PC-9 (cell line): ENCODE data around the gene SAMHD1. TPM values are rescaled to one million over a fixed set of nuclear protein-coding genes. Genes with fewer than 3 reads are reported as not detected.

Source experiments
- BruUV-seq: library from RNA; stranded (reverse); fragments of 400-500 nt; replicated peaks from 2 replicates; lab custom pipeline; 2021; lab: Mats Ljungman, UMichigan
- CTCF ChIA-PET: fragments of 300-600 bp; sonication (Branson Sonifier 250); formaldehyde crosslinking; loops from one replicate; lab custom pipeline; 2022; ENCODE audit warnings: antibody characterized with exemption; lab: Charles Lee
- POLR2A ChIA-PET: fragments of 300-600 bp; sonication (Branson Sonifier 250); formaldehyde crosslinking; loops from one replicate; lab custom pipeline; 2022; ENCODE audit warnings: antibody characterized with exemption; ENCODE audit not compliant: unreplicated experiment; lab: Charles Lee
- DNase-seq, 2 experiments: peaks; one replicate each; pipeline versions ENCODE4 v3.0.0 to v3.0.0-alpha.2; 2015 to 2022; ENCODE audit warnings: mixed read lengths in 1 of 2
- H2AFZ ChIP-seq: fragments of 200-600 bp; sonication (generic); 2 replicates; pipeline ENCODE4 v1.8.1; 2017; ENCODE audit warnings: antibody characterized with exemption
- H3F3A ChIP-seq: fragments of 200-600 bp; sonication (generic); 2 replicates; pipeline ENCODE4 v1.8.1; 2017; ENCODE audit warnings: antibody characterized with exemption, mild to moderate bottlenecking, low read depth; ENCODE audit not compliant: insufficient read depth
- H3K27ac ChIP-seq: fragments of 200-600 bp; sonication (generic); 2 replicates; pipeline ENCODE4 v1.6.1; 2016; ENCODE audit warnings: mixed run types
- H3K27me3 ChIP-seq: fragments of 200-600 bp; sonication (generic); 2 replicates; pipeline ENCODE4 v1.6.1; 2016; ENCODE audit warnings: low read depth, mixed run types; ENCODE audit not compliant: insufficient read depth
- H3K36me3 ChIP-seq: fragments of 200-600 bp; sonication (generic); 2 replicates; pipeline ENCODE4 v1.6.1; 2016; ENCODE audit warnings: low read depth, mixed run types
- H3K4me1 ChIP-seq: fragments of 200-600 bp; sonication (generic); replicated peaks from 2 replicates; pipeline ENCODE4 v1.6.1; 2016; ENCODE audit warnings: mixed run types; ENCODE audit not compliant: insufficient read depth
- H3K4me2 ChIP-seq: fragments of 200-600 bp; sonication (generic); 2 replicates; pipeline ENCODE4 v1.6.1; 2017; ENCODE audit warnings: mixed run types
- H3K4me3 ChIP-seq: fragments of 200-600 bp; sonication (generic); 2 replicates; pipeline ENCODE4 v1.6.1; 2016; ENCODE audit warnings: mixed run types
- H3K79me2 ChIP-seq: fragments of 200-600 bp; sonication (generic); 2 replicates; pipeline ENCODE4 v1.6.1; 2017; ENCODE audit warnings: low read depth, mixed run types
- H3K9me2 ChIP-seq: fragments of 200-600 bp; sonication (generic); 2 replicates; pipeline ENCODE4 v1.8.1; 2017; ENCODE audit warnings: mild to moderate bottlenecking; ENCODE audit not compliant: insufficient read depth
- H3K9me3 ChIP-seq: fragments of 200-600 bp; sonication (generic); 2 replicates; pipeline ENCODE4 v1.8.1; 2016; ENCODE audit warnings: low read depth; ENCODE audit not compliant: insufficient read depth
- H4K20me1 ChIP-seq: fragments of 200-600 bp; sonication (generic); 2 replicates; pipeline ENCODE4 v1.8.1; 2017; ENCODE audit not compliant: insufficient read depth
- EZH2 ChIP-seq: fragments of 200-600 bp; sonication (generic); IDR thresholded peaks from 2 replicates; pipeline ENCODE4 v1.8.0; 2017; ENCODE audit warnings: antibody characterized with exemption, low read depth
- intact Hi-C: fragments of 100-400 bp; cut with micrococcal nuclease; formaldehyde crosslinking; loops from one replicate; pipeline ENCODE4 v1.10.0; 2022; ENCODE audit not compliant: unreplicated experiment
- total RNA-seq: library from RNA; stranded (reverse); gene quantifications from 2 replicates; pipeline ENCODE4 v1.2.3, GENCODE V29; 2021
- TF ChIP-seq, protein P1 (sequence below): fragments of 200-600 bp; sonication (generic); conservative IDR thresholded peaks from 2 replicates; pipeline ENCODE4 v1.6.1; 2017; ENCODE audit warnings: mixed run types, antibody characterized with exemption, mild to moderate bottlenecking, moderate library complexity

SAMHD1 gene
- total RNA-seq, 1 experiment from 2014 or later: 21.2 TPM

DNA sequence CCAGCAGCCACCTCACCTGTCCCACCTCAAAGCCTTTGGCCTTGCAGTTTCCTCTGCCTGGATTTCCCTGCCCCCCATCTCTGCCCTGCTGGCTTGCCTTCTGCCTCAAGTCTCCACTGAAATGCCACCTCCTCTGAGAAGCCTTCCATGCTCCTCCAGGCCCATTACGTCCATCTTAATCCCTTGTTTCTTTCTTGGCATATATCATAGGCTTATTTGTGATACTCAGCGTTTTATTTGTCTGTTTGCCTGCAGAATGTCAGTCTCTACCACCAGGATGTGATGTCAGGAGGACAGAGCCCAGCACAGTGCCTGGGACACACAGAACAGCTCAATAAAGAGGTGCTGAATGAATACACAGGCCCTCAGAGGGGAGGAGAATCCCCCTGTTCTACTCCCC, 100.0 kb downstream of the SAMHD1 start:
- Histone ChIP-seq H3K36me3 (no peaks in the 10 kb centered on the region), H3K4me1 (peaks cover 11% of the 10 kb centered on the region), H3K27ac (no peak overlapping the region), H3K27me3 (no peaks in the 10 kb centered on the region), H3K9me2 (no peaks in the 10 kb centered on the region), H4K20me1 (no peaks in the 10 kb centered on the region), H3K4me2 (no peak overlapping the region), H2AFZ (no peak overlapping the region), H3F3A (peaks cover 10% of the 10 kb centered on the region), H3K9me3 (no peaks in the 10 kb centered on the region), H3K4me3 (no peak overlapping the region), H3K79me2 (no peaks in the 10 kb centered on the region)
- ChIA-PET CTCF (no interaction called here), POLR2A (no interaction called here)
- no peak for DNase-seq
- TF ChIP-seq, protein P1, sequence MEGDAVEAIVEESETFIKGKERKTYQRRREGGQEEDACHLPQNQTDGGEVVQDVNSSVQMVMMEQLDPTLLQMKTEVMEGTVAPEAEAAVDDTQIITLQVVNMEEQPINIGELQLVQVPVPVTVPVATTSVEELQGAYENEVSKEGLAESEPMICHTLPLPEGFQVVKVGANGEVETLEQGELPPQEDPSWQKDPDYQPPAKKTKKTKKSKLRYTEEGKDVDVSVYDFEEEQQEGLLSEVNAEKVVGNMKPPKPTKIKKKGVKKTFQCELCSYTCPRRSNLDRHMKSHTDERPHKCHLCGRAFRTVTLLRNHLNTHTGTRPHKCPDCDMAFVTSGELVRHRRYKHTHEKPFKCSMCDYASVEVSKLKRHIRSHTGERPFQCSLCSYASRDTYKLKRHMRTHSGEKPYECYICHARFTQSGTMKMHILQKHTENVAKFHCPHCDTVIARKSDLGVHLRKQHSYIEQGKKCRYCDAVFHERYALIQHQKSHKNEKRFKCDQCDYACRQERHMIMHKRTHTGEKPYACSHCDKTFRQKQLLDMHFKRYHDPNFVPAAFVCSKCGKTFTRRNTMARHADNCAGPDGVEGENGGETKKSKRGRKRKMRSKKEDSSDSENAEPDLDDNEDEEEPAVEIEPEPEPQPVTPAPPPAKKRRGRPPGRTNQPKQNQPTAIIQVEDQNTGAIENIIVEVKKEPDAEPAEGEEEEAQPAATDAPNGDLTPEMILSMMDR: no peak
- no peak for TF ChIP-seq EZH2
- intact Hi-C loops: no loop called here
- no TSS peak for BruUV-seq

DNA sequence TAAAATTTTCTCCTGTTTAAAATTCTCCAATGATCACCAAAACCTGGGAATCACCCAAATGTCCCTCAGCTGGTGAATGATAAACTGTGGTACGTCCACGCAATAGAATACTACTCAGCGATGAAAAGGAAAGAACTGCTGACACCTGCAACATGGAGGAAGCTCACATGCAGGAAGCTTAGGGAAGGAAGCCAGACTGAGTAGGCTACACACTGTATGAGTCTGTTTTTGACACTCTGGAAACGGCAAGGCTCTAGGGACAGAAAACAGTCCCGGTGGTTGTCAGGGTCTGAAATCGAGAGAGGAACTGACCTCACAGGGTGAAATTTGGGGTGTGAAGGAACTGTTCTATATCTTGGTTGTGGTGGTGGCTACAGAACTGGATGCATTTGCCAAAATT, 100.7 kb downstream of the SAMHD1 start:
- CTCF ChIA-PET: no interaction called here
- Histone ChIP-seq H3K36me3 (no peaks in the 10 kb centered on the region), H3K79me2 (no peaks in the 10 kb centered on the region), H3K9me2 (no peaks in the 10 kb centered on the region), H3K9me3 (no peaks in the 10 kb centered on the region), H3K4me2 (no peak overlapping the region), H3K4me3 (no peak overlapping the region), H3K4me1 (peaks cover 12% of the 10 kb centered on the region), H3F3A (peaks cover 11% of the 10 kb centered on the region), H3K27me3 (no peaks in the 10 kb centered on the region), H3K27ac (no peak overlapping the region), H4K20me1 (no peaks in the 10 kb centered on the region), H2AFZ (no peak overlapping the region)
- intact Hi-C loops: no loop called here
- TF ChIP-seq, protein P1: no peak
- TF ChIP-seq EZH2: no peak
- BruUV-seq: no TSS peak
- no peak for DNase-seq
- POLR2A ChIA-PET: no interaction called here

DNA sequence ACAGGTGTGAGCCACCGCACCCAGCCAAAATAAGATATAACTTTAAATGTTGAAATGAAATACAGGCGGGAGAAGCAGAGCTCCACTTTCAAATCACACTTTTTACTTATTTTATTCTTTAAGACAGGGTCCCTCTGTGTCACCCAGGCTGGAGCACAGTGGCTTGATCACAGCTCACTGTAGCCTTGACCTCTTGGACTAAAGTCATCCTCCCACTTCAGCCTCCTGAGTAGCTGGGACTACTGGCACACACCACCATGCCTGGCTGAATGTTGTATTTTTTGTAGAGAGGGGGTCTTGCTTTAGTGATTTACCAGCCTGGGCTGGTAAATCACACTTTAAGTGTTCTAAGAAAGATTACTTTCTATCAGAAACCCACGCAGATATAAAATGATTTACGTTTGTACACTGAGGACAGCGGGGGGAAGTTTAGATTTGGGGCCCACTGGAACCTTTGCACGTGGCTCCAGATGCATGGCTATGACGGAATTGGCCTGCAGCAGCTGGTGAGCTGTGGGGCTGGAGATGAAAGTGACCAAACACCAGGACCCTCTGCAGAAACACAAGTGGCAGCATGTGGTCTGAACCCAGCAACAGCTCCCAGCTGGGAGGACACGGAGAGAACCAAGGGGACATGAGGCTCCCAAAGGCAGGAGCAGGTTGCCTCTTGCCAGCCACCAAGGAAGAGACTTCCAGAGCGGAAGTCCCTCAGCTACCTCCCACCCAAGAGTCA, 102.0 kb downstream of the SAMHD1 start:
- no peak overlapping the region for H3K27ac ChIP-seq
- no peaks in the 10 kb centered on the region for H3K9me2 ChIP-seq
- TF ChIP-seq EZH2: no peak
- TF ChIP-seq, protein P1: no peak
- no peaks in the 10 kb centered on the region for H3K36me3 ChIP-seq
- no peak overlapping the region for H2AFZ ChIP-seq
- no peak overlapping the region for H3K4me3 ChIP-seq
- peaks cover 12% of the 10 kb centered on the region for H3K4me1 ChIP-seq
- no peaks in the 10 kb centered on the region for H3K9me3 ChIP-seq
- no TSS peak for BruUV-seq
- no peak overlapping the region for H3K4me2 ChIP-seq
- POLR2A ChIA-PET: no interaction called here
- no peak for DNase-seq
- no peaks in the 10 kb centered on the region for H3K27me3 ChIP-seq
- CTCF ChIA-PET: no interaction called here
- peaks cover 11% of the 10 kb centered on the region for H3F3A ChIP-seq
- no peaks in the 10 kb centered on the region for H3K79me2 ChIP-seq
- H4K20me1 ChIP-seq: no peaks in the 10 kb centered on the region
- intact Hi-C loops: no loop called here
